ENCODE measurements around the gene BORCS5. TPM values are rescaled to one million over a fixed set of nuclear protein-coding genes. Genes with fewer than 3 reads are reported as not detected.

BORCS5 gene
- total RNA-seq, 1 donor = 15.2 TPM

DNA sequence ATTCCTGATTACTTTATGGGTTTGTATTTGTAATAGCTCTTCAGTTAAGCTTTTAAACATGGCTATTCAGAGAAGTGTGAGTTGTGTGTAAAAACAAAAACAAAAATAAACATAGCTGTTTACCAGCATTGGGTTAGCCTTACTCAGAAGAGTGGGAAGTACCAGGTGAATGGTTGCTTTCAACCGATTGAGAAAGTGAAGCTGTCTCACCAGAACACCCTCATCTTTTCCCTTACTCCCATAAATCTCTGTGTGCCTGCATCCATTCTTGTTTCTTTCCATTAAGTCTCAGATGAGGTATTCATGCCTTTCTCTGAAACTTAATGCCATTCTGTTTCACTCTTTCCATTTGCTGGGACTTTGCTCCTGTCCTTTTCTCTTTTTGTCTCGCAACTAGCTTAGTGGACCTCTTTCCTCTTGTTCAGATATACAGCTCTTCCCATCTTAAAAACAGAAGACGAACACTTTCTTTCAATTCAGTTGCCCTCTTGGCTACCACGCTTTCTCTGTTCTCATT lies 10.7 kb downstream of the BORCS5 start:
- H3K4me3 ChIP-seq (ENCODE audit: low read length) = no peak overlapping the region
- H3K4me1 ChIP-seq (ENCODE audit: insufficient read depth, low read length) = peaks cover 12% of the 10 kb centered on the region
- no peaks in the 10 kb centered on the region for H3K9me3 ChIP-seq (ENCODE audit: low read depth, low read length)
- no peaks in the 10 kb centered on the region for H3K27me3 ChIP-seq (ENCODE audit: insufficient read depth, low read length)

DNA sequence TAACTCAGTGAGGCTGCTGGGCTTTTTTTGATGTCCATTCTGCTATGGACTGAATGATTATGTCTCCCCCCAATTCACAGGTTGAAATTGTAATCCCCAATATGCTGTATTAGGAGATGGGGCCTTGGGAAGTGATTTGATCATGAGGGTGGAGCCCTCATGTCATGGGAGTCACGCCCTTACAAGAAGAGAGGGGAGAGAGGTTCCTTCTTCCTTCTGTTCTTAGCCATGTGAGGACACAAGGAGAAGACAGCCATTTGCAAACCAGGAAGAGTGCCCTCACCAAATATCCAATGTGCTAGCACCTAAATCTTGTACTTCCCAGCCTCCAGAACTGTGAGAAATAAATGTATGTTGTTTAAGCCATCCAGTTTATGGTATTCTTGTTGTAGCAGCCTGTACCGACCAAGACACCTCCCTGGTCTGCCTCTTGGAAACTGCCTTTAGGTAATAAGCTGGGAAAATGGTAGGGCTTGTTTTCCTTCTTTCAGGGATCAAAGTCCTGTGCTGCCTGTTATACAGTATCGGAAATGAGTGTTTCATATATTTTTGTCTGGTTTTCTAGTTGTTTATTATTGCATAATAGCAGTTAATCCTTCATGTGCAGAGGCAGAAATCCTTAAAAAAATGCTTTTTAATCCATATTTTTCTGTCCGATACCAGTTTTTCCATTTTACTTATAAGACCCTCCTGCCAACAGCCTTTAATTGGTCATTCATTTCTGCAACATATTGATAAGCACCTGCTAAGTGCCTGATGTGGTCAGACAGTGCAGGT lies 16.3 kb downstream of the BORCS5 start:
- H3K9me3 ChIP-seq (ENCODE audit: low read depth, low read length) = no peaks in the 10 kb centered on the region
- H3K27me3 ChIP-seq (ENCODE audit: insufficient read depth, low read length) = no peaks in the 10 kb centered on the region
- no peak overlapping the region for H3K4me3 ChIP-seq (ENCODE audit: low read length)
- no peaks in the 10 kb centered on the region for H3K4me1 ChIP-seq (ENCODE audit: insufficient read depth, low read length)

DNA sequence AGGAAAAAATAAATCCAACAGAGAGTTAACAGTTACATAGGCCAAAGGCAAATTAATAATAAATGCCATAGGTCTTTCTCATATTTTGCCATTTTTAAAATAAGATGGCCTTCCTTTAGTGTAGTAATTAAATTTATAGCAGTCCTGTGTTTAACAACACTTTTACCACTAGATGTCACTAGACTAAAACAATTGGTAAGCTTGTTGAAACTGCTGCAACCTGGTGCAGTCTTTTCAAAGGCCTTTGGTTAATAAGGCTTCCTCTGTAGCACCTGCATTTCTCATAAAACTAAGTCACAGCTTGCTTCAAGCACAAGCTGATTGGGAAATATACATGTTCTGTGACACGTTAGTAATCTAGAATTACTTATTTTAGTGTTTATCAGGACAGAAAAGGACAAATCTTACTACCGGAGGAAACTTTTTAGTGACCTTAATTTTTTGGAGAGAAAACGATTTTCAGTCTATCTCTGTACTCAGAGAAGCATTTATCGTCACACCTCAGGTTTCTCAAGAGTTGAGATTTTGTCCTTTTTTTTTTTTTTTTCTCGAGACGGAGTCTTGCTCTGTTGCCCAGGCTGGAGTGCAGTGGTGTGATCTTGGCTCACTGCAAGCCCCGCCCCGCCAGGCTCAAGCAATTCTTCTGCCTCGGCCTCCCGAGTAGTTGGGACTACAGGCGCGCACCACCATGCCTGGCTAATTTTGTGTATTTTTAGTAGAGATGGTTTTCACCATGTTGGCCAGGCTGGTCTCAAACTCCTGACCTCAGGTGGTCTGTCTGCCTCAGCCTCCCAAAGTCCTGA lies 20.0 kb downstream of the BORCS5 start:
- peaks cover 24% of the 10 kb centered on the region for H3K4me1 ChIP-seq (ENCODE audit: insufficient read depth, low read length)
- H3K4me3 ChIP-seq (ENCODE audit: low read length) = no peak overlapping the region
- no peaks in the 10 kb centered on the region for H3K27me3 ChIP-seq (ENCODE audit: insufficient read depth, low read length)
- H3K9me3 ChIP-seq (ENCODE audit: low read depth, low read length) = no peaks in the 10 kb centered on the region

DNA sequence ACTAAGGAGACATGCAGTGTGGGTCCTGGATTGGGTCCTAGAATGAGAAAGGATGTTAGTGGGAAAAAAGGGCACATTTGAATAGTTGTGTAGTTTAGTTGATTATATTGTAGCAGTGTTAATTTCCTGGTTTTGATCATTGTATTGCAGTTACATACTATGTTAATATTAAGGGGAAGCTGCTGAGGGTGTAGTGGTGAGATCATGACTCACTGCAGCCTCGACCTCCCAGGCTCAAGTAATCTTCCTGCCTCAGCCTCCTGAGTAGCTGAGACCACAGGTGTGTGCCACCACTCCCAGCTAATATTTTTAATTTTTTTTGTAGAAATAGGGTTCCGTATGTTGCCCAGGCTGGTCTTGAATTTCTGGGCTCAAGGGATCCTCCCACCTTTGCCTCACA lies 21.7 kb downstream of the BORCS5 start:
- Histone ChIP-seq H3K4me3 (ENCODE audit: low read length) (no peak overlapping the region), H3K27me3 (ENCODE audit: insufficient read depth, low read length) (no peaks in the 10 kb centered on the region), H3K4me1 (ENCODE audit: insufficient read depth, low read length) (peaks cover 24% of the 10 kb centered on the region), H3K9me3 (ENCODE audit: low read depth, low read length) (no peaks in the 10 kb centered on the region)

DNA sequence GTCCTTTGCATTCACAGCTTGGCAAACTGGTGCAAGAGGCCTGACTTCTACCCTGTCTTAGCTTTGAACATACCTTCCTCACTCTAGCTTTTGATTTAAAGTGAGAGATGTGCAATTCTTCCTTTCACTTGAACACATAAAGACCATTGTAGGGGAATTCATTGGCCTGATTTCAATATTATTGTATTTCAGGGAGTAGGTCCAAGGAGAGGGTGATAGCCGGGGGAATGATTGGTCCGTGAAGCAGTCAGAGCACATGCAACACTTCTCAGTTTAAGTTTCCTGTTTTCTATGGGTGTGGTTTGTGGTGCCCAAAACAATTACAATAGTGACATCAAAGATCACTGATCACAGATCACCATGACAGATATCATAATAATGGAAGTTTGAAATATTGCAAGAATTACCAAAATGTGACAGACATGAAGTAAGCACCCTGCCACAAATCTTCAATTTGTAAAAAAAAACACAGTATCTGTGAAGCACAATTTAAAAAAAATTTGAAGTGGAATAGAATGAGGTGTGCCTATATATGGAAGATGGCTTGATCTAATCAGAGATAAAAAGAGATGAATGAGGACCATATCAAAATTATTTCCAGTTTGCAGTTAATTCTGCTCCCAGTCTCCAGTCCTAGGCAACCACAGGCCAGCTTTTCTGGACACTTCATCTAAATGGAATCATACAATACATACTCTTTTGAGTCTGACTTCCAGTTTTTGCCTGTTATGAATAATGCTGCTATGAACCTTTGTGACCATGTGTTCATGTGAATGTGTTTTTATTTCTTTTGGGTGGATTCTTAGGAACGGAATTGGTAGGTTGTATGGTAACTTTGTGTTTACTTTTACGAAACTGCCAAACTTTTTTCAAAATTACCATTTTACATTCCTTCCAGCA lies 23.2 kb downstream of the BORCS5 start:
- Histone ChIP-seq H3K9me3 (ENCODE audit: low read depth, low read length) (no peaks in the 10 kb centered on the region), H3K4me1 (ENCODE audit: insufficient read depth, low read length) (peaks cover 35% of the 10 kb centered on the region), H3K27me3 (ENCODE audit: insufficient read depth, low read length) (no peaks in the 10 kb centered on the region), H3K4me3 (ENCODE audit: low read length) (no peak overlapping the region)

DNA sequence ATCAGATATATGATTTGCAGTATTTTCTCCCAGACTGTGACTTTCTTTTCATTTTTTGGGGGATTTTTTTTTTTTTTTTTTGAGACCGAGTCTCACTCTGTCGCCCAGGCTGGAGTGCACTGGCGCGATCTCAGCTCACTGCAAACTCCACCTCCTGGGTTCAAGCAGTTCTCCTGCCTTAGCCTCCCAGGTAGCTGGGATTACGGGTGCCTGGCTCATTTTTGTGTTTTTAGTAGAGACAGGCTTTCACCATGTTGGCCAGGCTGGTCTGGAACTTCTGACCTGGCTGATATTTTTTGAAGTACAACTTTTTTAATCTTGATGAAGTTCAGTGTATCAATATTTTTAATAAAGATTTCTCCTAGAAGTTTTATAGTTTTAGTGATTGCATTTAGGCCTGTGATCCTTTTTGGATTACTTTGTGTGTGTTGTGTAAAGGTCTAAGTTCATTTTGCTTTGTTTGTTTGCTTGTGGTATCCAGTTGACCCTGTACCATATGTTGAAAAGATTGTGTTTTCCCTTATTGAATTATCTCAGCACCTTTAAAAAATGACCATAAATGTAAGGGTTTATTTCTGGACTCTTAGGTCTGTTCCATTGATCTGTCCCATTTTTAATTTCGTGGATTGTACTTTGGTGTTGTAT lies 24.2 kb downstream of the BORCS5 start:
- no peaks in the 10 kb centered on the region for H3K27me3 ChIP-seq (ENCODE audit: insufficient read depth, low read length)
- no peak overlapping the region for H3K4me3 ChIP-seq (ENCODE audit: low read length)
- H3K9me3 ChIP-seq (ENCODE audit: low read depth, low read length) = no peaks in the 10 kb centered on the region
- peaks cover 40% of the 10 kb centered on the region for H3K4me1 ChIP-seq (ENCODE audit: insufficient read depth, low read length)

DNA sequence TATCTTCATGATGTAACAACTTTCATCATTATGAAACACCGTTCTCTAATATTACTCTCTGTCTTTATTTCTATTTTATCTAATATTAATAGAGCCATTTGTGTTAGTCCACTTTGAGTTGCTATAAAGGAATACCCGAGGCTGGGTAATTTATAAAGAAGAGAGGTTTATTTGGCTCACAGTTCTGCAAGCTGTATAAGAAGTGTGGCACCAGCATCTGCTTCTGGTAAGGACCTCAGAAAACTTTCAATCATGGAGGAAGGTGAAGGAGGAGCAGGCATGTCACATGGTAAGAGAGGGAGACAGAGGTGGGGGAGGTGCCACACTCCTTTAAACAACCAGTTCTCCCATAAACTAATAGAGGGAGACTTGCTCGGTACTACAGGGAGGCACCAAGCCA lies 25.1 kb downstream of the BORCS5 start:
- Histone ChIP-seq H3K27me3 (ENCODE audit: insufficient read depth, low read length) (no peaks in the 10 kb centered on the region), H3K9me3 (ENCODE audit: low read depth, low read length) (no peaks in the 10 kb centered on the region), H3K4me1 (ENCODE audit: insufficient read depth, low read length) (peaks cover 40% of the 10 kb centered on the region), H3K4me3 (ENCODE audit: low read length) (no peak overlapping the region)

DNA sequence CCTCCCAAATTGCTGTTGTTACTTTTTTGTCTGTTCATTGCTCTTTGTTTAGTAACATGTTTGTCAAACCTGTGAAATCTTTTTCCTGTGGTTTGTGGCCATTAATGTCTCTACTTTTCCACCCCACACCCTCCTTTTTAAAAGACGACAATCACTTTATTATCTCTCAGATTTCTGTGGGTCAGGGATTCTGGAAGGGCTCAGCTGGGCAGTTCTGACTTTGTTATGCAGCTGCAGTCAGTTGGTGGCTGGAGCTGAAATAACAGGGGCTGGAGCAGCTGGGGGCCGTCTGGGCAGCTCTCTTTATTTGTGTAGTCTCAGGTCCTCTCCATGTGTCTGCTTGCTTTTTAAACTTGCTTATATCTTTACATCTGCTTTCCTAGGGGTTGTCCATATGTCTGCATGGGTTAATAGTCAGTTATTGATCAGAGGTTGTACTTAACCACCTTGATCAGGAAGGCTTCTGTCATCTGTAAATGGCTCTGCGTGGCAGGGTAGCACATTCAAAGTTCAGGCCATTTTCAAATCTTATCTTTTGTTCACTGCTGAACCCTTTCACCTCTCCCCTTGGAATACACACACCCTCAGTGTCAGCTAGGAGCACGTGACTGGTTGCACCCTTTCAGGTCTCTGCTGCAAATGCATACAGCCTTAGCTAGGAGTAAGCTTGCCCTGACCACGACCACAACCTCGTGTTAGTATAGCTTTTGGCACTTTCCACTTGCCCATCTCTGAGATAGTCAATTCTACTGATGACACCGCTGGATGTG lies 27.9 kb downstream of the BORCS5 start:
- Histone ChIP-seq H3K4me3 (ENCODE audit: low read length) (no peak overlapping the region), H3K4me1 (ENCODE audit: insufficient read depth, low read length) (peaks cover 27% of the 10 kb centered on the region), H3K9me3 (ENCODE audit: low read depth, low read length) (no peaks in the 10 kb centered on the region), H3K27me3 (ENCODE audit: insufficient read depth, low read length) (no peaks in the 10 kb centered on the region)

DNA sequence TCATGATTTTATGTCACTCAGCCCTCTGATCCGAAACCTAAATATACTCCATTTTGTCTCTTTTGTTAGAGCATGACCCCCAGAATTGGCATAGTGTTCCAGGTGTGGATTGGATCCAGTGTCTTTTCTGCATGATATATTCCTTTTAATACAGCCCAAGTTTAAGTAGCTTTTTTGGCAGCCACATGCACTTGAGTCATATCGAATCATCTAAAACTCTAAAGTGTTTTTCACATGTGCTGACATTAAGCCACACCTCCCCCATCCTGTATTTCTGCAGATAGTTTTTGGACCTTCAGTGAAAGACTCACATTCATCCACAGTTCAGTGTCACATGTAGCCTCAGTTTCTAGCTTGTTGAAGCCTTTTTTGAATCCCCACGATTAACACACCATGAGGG lies 30.6 kb downstream of the BORCS5 start:
- Histone ChIP-seq H3K27me3 (ENCODE audit: insufficient read depth, low read length) (no peaks in the 10 kb centered on the region), H3K9me3 (ENCODE audit: low read depth, low read length) (no peaks in the 10 kb centered on the region), H3K4me3 (ENCODE audit: low read length) (no peak overlapping the region), H3K4me1 (ENCODE audit: insufficient read depth, low read length) (peaks cover 16% of the 10 kb centered on the region)

DNA sequence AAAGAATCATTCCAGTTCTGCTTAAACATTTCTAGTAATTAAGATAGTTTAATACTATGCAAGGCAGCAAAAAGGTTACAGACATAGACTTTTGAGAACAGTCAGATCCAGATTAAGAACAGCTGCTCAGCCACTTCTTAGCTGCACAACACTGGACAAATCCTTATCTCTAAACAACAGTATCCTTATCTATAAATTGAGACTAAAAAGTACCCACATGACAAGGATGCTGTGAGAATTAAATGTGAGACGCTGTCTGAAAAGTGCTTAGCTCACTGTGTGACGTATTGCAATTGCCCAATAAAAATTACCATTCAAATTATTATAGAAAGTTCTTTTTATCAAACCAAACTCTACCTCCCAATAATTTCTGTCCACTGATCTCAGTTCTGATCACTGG lies 35.5 kb downstream of the BORCS5 start:
- H3K4me3 ChIP-seq (ENCODE audit: low read length) = no peak overlapping the region
- H3K9me3 ChIP-seq (ENCODE audit: low read depth, low read length) = no peaks in the 10 kb centered on the region
- H3K27me3 ChIP-seq (ENCODE audit: insufficient read depth, low read length) = no peaks in the 10 kb centered on the region
- no peaks in the 10 kb centered on the region for H3K4me1 ChIP-seq (ENCODE audit: insufficient read depth, low read length)

DNA sequence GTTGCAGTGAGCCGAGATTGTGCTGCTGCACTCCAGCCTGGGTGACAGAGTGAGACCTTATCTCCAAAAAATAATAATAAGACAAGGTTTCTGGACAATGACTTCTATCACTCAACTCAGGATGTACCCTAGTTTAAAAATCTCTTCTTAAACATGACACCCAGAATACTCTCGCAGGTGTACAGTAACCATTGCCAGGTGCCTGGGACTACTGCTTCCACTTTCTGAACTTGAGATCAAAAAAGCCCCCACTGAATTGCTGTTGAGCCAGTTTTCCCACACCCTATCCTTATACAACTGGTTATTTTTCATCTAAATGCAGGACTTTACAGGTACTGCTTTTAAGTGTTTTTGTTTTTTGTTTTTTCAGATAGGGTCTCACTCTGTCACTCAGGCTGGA lies 36.3 kb downstream of the BORCS5 start:
- H3K4me3 ChIP-seq (ENCODE audit: low read length) = no peak overlapping the region
- H3K9me3 ChIP-seq (ENCODE audit: low read depth, low read length) = no peaks in the 10 kb centered on the region
- H3K27me3 ChIP-seq (ENCODE audit: insufficient read depth, low read length) = no peaks in the 10 kb centered on the region
- no peaks in the 10 kb centered on the region for H3K4me1 ChIP-seq (ENCODE audit: insufficient read depth, low read length)

DNA sequence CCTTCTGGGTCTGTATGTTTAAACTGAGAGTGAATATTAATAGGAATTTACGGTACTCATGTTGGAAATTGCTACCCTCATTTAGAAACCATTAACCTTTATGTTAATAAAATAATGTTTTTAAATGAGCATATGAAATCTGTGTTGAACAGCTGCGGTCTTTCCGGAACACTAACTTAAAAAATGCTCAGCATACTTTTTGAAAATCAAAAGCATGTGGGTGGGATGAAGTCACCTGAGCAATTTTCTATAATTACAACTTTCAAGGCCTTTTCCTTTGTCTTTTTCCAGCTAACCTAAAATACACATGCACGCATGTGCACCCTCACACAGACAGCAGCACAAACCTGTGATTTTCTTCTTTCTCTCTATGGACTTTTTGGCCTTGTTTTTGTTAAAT lies 39.8 kb downstream of the BORCS5 start:
- no peaks in the 10 kb centered on the region for H3K27me3 ChIP-seq (ENCODE audit: insufficient read depth, low read length)

DNA sequence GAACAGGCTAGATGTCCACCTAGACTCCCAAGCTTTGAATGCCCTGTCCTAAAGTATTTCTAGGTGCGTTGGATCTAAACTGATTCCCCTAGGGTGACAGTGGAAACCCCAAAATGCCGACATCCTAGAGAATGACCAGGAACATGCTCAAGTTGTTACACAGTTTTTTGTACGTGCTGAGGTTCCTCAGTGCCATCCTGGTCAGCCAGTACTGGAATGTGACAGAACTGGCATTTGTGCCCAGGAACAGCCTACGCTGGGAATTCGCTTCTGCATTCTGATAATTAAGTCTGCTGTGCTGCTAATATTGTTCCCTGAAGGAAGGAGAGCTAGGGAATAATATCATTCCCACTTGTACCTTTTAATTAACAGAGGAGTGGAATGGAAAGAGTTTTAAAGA lies 40.3 kb downstream of the BORCS5 start:
- no peak overlapping the region for H3K4me3 ChIP-seq (ENCODE audit: low read length)
- no peaks in the 10 kb centered on the region for H3K9me3 ChIP-seq (ENCODE audit: low read depth, low read length)
- H3K27me3 ChIP-seq (ENCODE audit: insufficient read depth, low read length) = no peaks in the 10 kb centered on the region
- H3K4me1 ChIP-seq (ENCODE audit: insufficient read depth, low read length) = no peaks in the 10 kb centered on the region

More for the DNA sequence above, 39.8 kb downstream of the BORCS5 start:
- H3K9me3 ChIP-seq (ENCODE audit: low read depth, low read length) = no peaks in the 10 kb centered on the region
- H3K4me1 ChIP-seq (ENCODE audit: insufficient read depth, low read length) = no peaks in the 10 kb centered on the region
- H3K4me3 ChIP-seq (ENCODE audit: low read length) = no peak overlapping the region
